Gastroesophageal sphincter (tissue), 3 donors: ENCODE measurements around the gene TSPAN13.

ENCODE experiments used
- CTCF ChIP-seq, 4 experiments: fragments of 200-600 bp in 2 of 4; fragments of 450-650 bp in 2 of 4; sonication (generic) in 1 of 4; IDR thresholded peaks; one replicate each; pipeline ENCODE4 v1.5.1; 2017 to 2019; ENCODE audit warnings: antibody characterized with exemption in 4 of 4, mild to moderate bottlenecking in 2 of 4, moderate library complexity in 2 of 4
- POLR2A ChIP-seq, 2 donors: fragments of 450-650 bp; IDR thresholded peaks; one replicate each; pipeline ENCODE4 v1.6.1; 2017; ENCODE audit warnings: antibody characterized with exemption in 2 of 2, mild to moderate bottlenecking in 2 of 2, moderate library complexity in 1 of 2
- POLR2AphosphoS5 ChIP-seq: sonication (generic); formaldehyde crosslinking; IDR thresholded peaks from one replicate; pipeline ENCODE4 v1.6.1; 2017; ENCODE audit warnings: antibody characterized with exemption

DNA sequence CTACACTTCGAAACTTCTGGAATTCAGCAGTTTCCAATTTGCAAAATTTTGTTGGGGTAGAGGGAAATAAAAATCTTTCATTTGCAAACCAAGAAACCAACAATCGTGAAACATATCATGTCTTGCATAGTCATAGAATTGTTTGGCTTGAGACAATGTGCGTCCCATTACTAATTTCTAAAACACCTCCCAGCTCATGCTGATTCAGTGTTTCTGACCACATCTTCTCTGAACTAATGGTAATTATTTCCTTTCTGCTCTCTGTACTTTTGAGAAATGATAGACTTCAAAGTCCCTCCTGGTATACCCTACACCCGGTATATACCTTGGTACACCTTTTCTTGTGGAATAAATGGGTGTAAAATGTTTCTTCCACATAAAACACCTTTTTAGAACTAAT, 41.8 kb upstream of the TSPAN13 start:
- TF ChIP-seq POLR2A (IDR thresholded peaks at IDR 0.05) = no peak
- no peak for TF ChIP-seq CTCF (IDR thresholded peaks at IDR 0.05)
- TF ChIP-seq POLR2AphosphoS5 = no peak
